ENCODE measurements around the gene CD160. TPM values are rescaled to one million over a fixed set of nuclear protein-coding genes. Genes with fewer than 3 reads are reported as not detected.

CD160 gene
- total and polyA plus RNA-seq, 2 of the 13 experiments (the other 11 are each of a cell fraction or from before 2014, with no cell fraction given): 0.09 TPM; not detected in 1

GRCh38 chr1:145705622-145706021 is 13.7 kb upstream of the CD160 start:
- Histone ChIP-seq H4K20me1 (ENCODE audit: insufficient read depth, low read length) (no peaks in the 10 kb centered on the region), H3K79me2 (ENCODE audit: insufficient read depth, low read length) (peaks cover 18% of the 10 kb centered on the region), H3K9me3 (ENCODE audit: low read length) (no peaks in the 10 kb centered on the region), H3K27me3 (ENCODE audit: control insufficient read depth in 1 of 2, insufficient read depth in 2 of 2, low read length in 2 of 2) (no peaks in the 10 kb centered on the region), H3K27ac (ENCODE audit: extremely low read length, insufficient read depth, low read length) (no peak overlapping the region), H2AFZ (ENCODE audit: low read length) (no peak overlapping the region), H3K9ac (ENCODE audit: insufficient read depth, low read depth, low read length) (no peak overlapping the region), H3K36me3 (replicated peaks in 1 of 2; ENCODE audit: control insufficient read depth in 1 of 2, insufficient read depth in 2 of 2, low read length in 2 of 2) (no peaks in the 10 kb centered on the region; a peak in 1 of 5 replicates), H3K4me2 (ENCODE audit: low read depth, low read length) (peak overlapping the region; percentile 95; the same call in 1 of the 2 replicates), H3K4me1 (ENCODE audit: insufficient read depth, low read length) (peaks cover 97% of the 10 kb centered on the region), H3K4me3 (replicated peaks in 1 of 3; ENCODE audit: insufficient read depth in 1 of 3, low read depth in 2 of 3, low read length in 3 of 3) (no peak overlapping the region; a peak in 1 of 6 replicates)
- FAIRE-seq (no peak), DNase-seq (ENCODE audit: low spot score) (no peak), ATAC-seq (no peak)
- CTCF ChIA-PET (ENCODE audit: low intra/inter-chr PET ratio, low total read pairs): no interaction called here
- whole genome bisulfite sequencing (ENCODE audit: low lambda C conversion rate): 77% methylated on average over 7 of the region's 7 CpGs
- in situ Hi-C loops (cut with HindIII; ENCODE audit: extremely low pct_ligation_motif_present, low pct_unique_long_range_greater_than_20kb): no loop called here
- POLR2A ChIA-PET: no interaction called here
- intact Hi-C loops (cut with micrococcal nuclease; ENCODE audit: unreplicated experiment): loop anchor here (1.0 kb wide), 1 partner anchor 9 kb away; no protein-coding TSS in a partner anchor
- no TSS peak for BruUV-seq (replicated peaks)
- TF ChIP-seq CEBPG (CRISPR knock-in tag; IDR thresholded peaks at IDR 0.05): peak; percentile 43
- TF ChIP-seq CEBPB (IDR thresholded peaks at IDR 0.05; ENCODE audit: borderline replicate concordance, low read depth, low read length): peak; percentile 25; the same call in 1 of the 2 replicates
- TF ChIP-seq NR2C2 (CRISPR knock-in tag; IDR thresholded peaks at IDR 0.05; ENCODE audit: borderline replicate concordance): no peak

GRCh38 chr1:145706086-145706664 is 13.1 kb upstream of the CD160 start:
- Histone ChIP-seq H3K27me3 (ENCODE audit: control insufficient read depth in 1 of 2, insufficient read depth in 2 of 2, low read length in 2 of 2) (no peaks in the 10 kb centered on the region), H3K36me3 (replicated peaks in 1 of 2; ENCODE audit: control insufficient read depth in 1 of 2, insufficient read depth in 2 of 2, low read length in 2 of 2) (no peaks in the 10 kb centered on the region), H3K4me2 (ENCODE audit: low read depth, low read length) (peak overlapping the region; percentile 95), H3K9ac (ENCODE audit: insufficient read depth, low read depth, low read length) (peak overlapping the region; percentile 73; the same call in 1 of the 2 replicates), H2AFZ (ENCODE audit: low read length) (no peak overlapping the region), H4K20me1 (ENCODE audit: insufficient read depth, low read length) (no peaks in the 10 kb centered on the region), H3K4me3 (replicated peaks in 1 of 3; ENCODE audit: insufficient read depth in 1 of 3, low read depth in 2 of 3, low read length in 3 of 3) (peak overlapping the region; percentile 62 to 72 (median 69); a peak in 4 of 6 replicates), H3K4me1 (ENCODE audit: insufficient read depth, low read length) (peaks cover 98% of the 10 kb centered on the region), H3K79me2 (ENCODE audit: insufficient read depth, low read length) (peaks cover 18% of the 10 kb centered on the region), H3K27ac (ENCODE audit: extremely low read length, insufficient read depth, low read length) (peak overlapping the region; percentile 90), H3K9me3 (ENCODE audit: low read length) (no peaks in the 10 kb centered on the region)
- POLR2A ChIA-PET: interaction anchor here (1.0 to 4.3 kb wide), 2 partner anchors 8 to 15 kb away, joined by 4 to 45 read pairs; no protein-coding TSS in a partner anchor
- intact Hi-C loops (cut with micrococcal nuclease; ENCODE audit: unreplicated experiment) (loop anchor here (1.0 kb wide), 1 partner anchor 8 kb away; no protein-coding TSS in a partner anchor), in situ Hi-C loops (cut with HindIII; ENCODE audit: extremely low pct_ligation_motif_present, low pct_unique_long_range_greater_than_20kb) (no loop called here)
- DNase-seq (ENCODE audit: low spot score) (no peak), ATAC-seq (no peak), FAIRE-seq (no peak)
- WGBS (ENCODE audit: low lambda C conversion rate): 53% methylated on average over 2 of the region's 2 CpGs
- TF ChIP-seq, protein P1, sequence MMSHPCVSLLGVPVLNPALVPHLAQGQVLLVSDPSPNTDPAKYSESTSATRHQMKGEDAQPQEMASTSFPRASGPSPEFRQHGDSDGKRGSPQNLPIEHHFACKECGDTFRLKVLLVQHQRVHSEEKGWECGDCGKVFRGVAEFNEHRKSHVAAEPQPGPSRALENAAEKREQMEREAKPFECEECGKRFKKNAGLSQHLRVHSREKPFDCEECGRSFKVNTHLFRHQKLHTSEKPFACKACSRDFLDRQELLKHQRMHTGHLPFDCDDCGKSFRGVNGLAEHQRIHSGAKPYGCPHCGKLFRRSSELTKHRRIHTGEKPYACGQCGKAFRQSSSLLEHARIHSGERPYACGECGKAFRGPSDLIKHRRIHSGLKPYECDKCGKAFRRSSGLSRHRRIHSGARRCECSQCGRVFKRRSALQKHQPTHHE (CRISPR knock-in tag; IDR thresholded peaks at IDR 0.05; ENCODE audit: borderline replicate concordance): no peak
- TF ChIP-seq, protein P2, sequence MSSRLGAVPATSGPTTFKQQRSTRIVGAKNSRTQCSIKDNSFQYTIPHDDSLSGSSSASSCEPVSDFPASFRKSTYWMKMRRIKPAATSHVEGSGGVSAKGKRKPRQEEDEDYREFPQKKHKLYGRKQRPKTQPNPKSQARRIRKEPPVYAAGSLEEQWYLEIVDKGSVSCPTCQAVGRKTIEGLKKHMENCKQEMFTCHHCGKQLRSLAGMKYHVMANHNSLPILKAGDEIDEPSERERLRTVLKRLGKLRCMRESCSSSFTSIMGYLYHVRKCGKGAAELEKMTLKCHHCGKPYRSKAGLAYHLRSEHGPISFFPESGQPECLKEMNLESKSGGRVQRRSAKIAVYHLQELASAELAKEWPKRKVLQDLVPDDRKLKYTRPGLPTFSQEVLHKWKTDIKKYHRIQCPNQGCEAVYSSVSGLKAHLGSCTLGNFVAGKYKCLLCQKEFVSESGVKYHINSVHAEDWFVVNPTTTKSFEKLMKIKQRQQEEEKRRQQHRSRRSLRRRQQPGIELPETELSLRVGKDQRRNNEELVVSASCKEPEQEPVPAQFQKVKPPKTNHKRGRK (CRISPR knock-in tag; IDR thresholded peaks at IDR 0.05): no peak
- TF ChIP-seq, protein P3, sequence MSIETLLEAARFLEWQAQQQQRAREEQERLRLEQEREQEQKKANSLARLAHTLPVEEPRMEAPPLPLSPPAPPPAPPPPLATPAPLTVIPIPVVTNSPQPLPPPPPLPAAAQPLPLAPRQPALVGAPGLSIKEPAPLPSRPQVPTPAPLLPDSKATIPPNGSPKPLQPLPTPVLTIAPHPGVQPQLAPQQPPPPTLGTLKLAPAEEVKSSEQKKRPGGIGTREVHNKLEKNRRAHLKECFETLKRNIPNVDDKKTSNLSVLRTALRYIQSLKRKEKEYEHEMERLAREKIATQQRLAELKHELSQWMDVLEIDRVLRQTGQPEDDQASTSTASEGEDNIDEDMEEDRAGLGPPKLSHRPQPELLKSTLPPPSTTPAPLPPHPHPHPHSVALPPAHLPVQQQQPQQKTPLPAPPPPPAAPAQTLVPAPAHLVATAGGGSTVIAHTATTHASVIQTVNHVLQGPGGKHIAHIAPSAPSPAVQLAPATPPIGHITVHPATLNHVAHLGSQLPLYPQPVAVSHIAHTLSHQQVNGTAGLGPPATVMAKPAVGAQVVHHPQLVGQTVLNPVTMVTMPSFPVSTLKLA (IDR thresholded peaks at IDR 0.05): no peak
- TF ChIP-seq NR2F6 (IDR thresholded peaks at IDR 0.05) (no peak), NR2F6 (CRISPR knock-in tag; IDR thresholded peaks at IDR 0.05) (no peak), ZNF136 (CRISPR knock-in tag; IDR thresholded peaks at IDR 0.05; ENCODE audit: low read depth) (no peak), ZBTB42 (CRISPR knock-in tag; IDR thresholded peaks at IDR 0.05) (no peak), HHEX (CRISPR knock-in tag; IDR thresholded peaks at IDR 0.05) (no peak), ZNF232 (CRISPR knock-in tag; IDR thresholded peaks at IDR 0.05; ENCODE audit: borderline replicate concordance) (no peak)
- BruUV-seq (replicated peaks): no TSS peak
- CTCF ChIA-PET (ENCODE audit: low intra/inter-chr PET ratio, low total read pairs): no interaction called here
